ENCODE results near the gene KRTAP3-1.
"Not testable (repeated sequence)": the region's sequence is repeated elsewhere in the genome, so short reads cannot be mapped to it uniquely, and the experiment has no call there.

KRTAP3-1 gene

GRCh38 chr17:41013606-41014005 lies 4.7 kb upstream of the KRTAP3-1 start:
- DNase-seq = no peak

DNA sequence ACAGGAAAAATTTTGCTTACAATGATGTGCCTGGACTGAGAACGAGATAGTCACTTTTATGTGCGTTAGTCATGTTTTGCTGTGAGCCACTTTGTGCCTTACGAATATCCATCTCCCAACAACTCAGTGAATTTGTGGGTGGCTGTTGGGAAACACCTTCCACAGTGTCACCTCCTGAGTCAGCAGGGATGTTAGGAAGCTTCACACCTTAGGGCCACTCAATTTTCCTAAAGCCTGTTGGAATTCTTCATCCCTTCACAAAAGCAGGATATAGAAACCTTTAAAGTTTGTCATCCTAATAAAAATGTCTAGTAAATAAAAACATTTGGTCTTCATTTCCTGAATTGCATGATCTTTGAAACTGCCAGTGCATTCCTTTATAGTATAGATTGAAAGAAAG lies 4.3 kb upstream of the KRTAP3-1 start:
- DNase-seq = no peak

- no peak for DNase-seq
Measured at GRCh38 chr17:41012326-41013120, 3.6 kb upstream of the KRTAP3-1 start.

- DNase-seq = no peak
Measured at GRCh38 chr17:41010441-41010840, 1.5 kb upstream of the KRTAP3-1 start.

DNA sequence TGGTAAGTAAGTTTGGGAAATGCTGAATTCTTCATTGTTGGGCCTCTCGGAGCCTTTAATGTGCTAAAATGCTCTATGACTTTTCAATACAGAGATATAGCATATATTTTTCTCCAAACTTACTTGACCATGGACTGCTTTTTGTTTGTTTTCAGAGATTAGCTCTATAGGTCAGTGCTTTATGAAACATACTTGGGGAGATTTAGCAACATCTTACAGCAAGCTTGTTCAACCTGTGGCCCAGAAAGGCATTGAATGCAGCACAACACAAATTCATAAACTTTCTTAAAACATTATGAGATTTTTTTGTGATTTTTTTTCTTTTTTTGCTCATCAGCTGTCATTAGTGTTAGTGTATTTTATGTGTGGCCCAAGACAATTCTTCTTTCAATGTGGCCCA lies 1.0 kb upstream of the KRTAP3-1 start:
- DNase-seq = no peak

DNA sequence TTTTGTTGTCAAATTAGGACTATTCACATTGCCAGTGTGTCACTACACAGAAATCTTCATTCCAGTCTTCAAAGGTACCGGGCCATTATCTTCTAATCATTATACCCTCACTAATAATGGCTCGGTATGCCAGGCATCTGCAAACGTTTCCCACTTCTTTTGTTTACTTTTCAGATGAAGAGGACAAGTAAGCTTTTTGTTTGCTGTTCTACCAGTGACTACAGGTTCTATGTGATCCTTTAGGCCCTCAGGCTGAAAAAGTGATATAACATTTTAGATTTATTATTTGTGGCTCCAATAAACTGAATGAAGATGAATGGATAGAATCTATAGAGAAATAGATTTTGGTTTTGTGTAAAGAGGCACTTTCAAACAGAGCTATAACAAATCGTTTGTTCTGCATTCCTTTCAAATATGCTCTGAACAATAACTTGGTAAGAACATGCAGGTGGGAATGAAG lies 403 bp upstream of the KRTAP3-1 start:
- no peak for DNase-seq

DNA sequence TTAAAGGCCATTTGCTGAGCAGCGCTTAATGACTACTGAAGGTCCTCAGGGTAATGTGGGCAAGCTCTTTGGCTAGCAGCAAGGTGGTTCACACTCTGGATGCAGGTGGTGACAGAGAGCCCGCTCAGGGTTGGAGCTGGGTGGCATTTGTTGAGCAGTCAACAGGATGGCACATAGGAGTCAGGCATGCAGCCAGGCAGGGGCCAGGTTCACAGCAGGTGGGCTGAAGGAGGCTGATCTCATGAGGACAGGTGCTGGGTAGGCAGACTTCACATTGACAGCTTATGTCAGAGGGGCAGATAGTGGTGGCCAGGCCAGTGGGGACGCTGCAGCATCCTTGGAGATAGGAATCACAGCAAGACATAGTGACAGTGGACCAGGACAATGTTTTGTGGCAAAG lies 4.5 kb downstream of the KRTAP3-1 start:
- no peak for DNase-seq

DNA sequence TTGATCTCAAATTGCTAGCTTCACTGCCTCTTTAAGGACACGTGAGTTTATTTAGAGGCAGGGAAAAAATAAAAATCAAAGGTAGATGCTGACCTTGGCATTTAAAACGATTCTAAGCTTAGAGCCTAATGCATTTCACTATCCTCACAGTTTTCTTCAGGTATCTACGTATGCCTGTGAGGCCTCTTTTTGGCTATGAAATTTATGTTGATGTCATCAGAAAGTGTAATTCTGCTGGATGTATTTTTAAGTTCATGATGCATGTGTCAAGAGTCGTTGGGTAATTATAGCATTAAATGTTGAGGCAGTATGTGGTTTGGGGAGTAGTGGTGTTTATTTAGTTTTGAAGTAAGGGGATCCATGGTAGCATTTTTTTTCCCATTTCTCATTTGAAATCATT lies 5.0 kb downstream of the KRTAP3-1 start:
- no peak for DNase-seq

GRCh38 chr17:41002814-41003213 lies 6.1 kb downstream of the KRTAP3-1 start:
- DNase-seq = no peak

DNA sequence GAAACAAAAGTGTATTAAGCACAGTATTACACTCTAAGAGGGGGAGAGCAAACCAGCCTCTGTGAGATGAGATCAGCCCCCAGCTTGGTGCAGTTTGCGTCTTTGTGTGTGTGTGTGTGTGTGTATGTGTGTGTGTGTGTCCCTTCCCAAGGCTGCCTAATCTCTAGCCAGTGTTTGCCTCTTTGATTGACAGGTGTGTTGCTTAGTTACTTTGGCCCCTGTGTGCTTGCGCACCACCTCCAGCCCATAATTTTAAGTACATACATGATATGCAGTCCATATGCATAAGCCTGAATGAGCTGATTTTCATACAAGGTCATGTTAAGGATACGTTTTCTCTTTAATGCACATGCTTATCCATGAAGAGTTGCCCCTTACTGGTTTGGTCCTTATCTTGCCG lies 7.1 kb downstream of the KRTAP3-1 start:
- no peak for DNase-seq

GRCh38 chr17:40999563-40999962 lies 9.4 kb downstream of the KRTAP3-1 start, which contains the start of gene KRTAP3-2:
Gene KRTAP3-2 (minus strand): TSS chr17:40999906. CDS start chr17:40999853, 53 bp downstream.
- DNase-seq = not testable (repeated sequence)

DNA sequence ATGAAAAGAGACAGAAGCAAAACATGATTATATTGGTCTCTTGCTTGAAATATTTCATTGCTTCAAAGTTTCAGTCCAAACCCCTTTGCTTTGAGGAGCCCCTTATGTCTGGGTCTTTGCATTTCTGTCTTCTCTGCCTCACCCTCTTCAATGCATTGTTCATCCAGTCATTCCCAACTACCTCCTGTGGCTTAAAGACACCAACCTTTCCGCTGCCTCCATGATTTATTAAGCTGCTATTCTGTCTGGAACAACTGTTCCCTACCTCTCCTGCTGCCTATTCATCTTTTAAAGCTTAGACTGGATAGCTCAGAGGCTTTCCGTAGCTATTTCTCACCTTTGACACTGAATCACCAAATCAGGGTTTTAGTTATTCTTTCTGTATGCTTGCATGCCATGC lies 11.6 kb downstream of the KRTAP3-1 start:
- no peak for DNase-seq

DNA sequence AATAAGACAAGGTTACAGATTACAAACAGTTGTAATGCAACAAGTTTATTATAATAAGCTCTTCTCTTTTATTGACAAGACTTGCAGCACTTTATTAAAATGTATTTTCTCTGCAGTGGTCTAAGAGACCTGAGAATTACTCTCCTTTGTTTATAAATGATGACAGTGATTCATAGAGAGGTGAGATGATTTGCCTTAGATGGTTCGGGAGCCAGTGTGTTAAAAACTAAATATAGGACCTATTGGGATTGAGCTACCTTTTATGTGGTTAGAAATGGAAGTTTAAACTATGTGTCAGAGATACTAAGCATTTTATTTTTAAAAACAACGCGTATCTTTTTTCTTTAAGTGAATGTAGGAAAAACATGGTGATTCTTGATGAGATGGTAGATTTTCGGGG lies 12.1 kb downstream of the KRTAP3-1 start:
- DNase-seq = no peak

DNA sequence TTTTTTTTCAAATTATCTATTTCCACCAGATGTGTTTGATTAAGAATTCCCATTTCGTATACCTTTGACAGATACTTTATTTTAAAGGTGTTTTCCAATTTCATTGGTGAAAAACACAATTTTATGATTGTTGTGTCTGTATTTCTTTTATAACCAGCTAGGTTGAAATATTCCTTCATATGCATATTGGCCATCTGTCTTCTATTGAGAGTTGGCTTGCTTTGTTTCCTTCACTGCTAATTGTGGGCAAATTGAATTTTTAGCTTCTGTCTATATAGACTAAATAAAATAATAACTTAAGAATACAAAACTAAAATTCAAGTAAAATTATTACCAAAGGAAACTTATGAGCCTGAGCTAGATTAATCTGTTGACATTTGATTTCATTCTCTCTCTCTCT lies 13.8 kb downstream of the KRTAP3-1 start:
- no peak for DNase-seq

- no peak for DNase-seq
Measured at GRCh38 chr17:40993839-40994238, 15.1 kb downstream of the KRTAP3-1 start, which contains the start of gene KRTAP3-3. Gene KRTAP3-3 (minus strand): TSS chr17:40994164. CDS start chr17:40994097, 67 bp downstream.

- no peak for DNase-seq
Measured at GRCh38 chr17:40993084-40993483, 15.8 kb downstream of the KRTAP3-1 start.

- DNase-seq = no peak
Measured at GRCh38 chr17:40992666-40993065, 16.3 kb downstream of the KRTAP3-1 start.

- no peak for DNase-seq
Measured at GRCh38 chr17:40986920-40987319, 22.0 kb downstream of the KRTAP3-1 start.

- no peak for DNase-seq
Measured at GRCh38 chr17:40984226-40984625, 24.7 kb downstream of the KRTAP3-1 start, which contains the start of gene KRT40. Gene KRT40 (minus strand): TSS chr17:40984326. CDS start chr17:40984273, 53 bp downstream.

DNA sequence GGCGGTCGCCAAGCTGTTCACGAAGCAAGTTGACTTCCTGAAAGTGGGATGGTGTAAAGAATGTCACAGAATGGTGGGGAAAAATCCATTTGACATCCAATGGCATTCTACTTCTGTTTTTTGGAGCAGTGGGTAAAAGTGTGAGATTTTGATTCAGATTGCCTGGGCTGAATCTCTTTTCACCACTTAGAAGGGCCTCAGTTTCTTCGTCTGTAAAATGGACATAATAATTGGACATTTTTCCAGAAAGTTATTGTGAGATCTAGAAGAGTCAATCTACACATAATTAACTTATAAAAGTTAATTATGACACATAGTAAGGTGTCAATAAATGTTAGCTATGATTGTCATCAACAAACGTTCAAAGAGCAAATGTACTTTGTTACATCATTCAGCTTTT lies 27.8 kb downstream of the KRTAP3-1 start:
- no peak for DNase-seq

DNA sequence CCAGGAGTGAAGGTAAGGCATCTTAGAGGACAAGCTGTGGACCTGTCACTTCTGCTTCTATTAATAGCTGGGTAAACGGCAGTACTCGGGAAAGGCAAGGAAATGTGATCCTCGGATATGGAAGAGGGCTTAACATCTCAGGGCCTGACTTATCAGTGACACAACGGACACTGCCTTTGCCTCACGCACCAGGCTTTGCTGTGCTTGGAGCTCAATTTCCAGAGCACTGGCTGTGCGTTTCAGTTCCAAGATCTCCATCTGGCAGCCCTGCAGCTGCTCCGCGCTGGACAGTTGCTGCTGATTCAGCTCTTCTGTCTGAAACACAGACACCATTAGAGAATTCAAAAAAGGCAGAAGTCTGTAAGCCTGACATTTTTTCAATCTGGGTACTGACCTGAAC lies 28.3 kb downstream of the KRTAP3-1 start:
- DNase-seq = peak; percentile 70

- no peak for DNase-seq
Measured at GRCh38 chr17:40980117-40980516, 28.8 kb downstream of the KRTAP3-1 start.

DNA sequence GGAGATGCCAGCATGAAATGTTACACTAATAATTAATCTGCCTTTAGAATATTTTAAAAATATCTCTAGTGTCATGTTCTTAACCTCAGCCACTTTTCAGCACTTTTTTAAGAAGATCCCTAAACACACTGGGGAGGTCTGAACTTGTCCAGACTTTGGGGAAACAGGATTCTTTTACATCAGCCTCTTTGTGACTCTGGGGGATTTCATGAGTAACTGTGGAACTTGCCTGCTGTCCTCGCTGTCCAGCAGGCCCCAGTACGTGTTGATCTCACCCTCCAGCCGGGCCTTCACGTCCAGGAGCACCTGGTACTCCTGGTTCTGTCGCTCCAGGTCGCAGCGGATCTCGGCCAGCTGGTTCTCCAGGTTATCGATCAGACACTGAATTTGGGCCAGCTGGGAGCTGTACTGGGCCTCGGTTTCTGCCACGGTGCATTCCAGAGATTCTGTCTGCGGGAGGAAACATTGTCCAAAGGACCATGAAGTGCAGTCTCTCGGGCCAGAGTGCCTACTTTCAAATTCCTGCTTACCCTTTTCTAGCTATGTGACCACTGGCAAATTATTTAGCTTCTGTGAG lies 30.3 kb downstream of the KRTAP3-1 start:
- DNase-seq = no peak

- DNase-seq = no peak
Measured at GRCh38 chr17:40975516-40975915, 33.4 kb downstream of the KRTAP3-1 start.
